GM18867 (cell line): ENCODE data around the gene TEX2.
"Not testable (repeated sequence)": the region's sequence is repeated elsewhere in the genome, so short reads cannot be mapped to it uniquely, and the experiment has no call there.

Experiments
- ATAC-seq: cut with Tn5 transposase; IDR thresholded peaks from one replicate; pipeline ENCODE4 v1.9.1; 2021; ENCODE audit warnings: mild to moderate bottlenecking, moderate library complexity; ENCODE audit not compliant: unreplicated experiment

The TEX2 gene

DNA sequence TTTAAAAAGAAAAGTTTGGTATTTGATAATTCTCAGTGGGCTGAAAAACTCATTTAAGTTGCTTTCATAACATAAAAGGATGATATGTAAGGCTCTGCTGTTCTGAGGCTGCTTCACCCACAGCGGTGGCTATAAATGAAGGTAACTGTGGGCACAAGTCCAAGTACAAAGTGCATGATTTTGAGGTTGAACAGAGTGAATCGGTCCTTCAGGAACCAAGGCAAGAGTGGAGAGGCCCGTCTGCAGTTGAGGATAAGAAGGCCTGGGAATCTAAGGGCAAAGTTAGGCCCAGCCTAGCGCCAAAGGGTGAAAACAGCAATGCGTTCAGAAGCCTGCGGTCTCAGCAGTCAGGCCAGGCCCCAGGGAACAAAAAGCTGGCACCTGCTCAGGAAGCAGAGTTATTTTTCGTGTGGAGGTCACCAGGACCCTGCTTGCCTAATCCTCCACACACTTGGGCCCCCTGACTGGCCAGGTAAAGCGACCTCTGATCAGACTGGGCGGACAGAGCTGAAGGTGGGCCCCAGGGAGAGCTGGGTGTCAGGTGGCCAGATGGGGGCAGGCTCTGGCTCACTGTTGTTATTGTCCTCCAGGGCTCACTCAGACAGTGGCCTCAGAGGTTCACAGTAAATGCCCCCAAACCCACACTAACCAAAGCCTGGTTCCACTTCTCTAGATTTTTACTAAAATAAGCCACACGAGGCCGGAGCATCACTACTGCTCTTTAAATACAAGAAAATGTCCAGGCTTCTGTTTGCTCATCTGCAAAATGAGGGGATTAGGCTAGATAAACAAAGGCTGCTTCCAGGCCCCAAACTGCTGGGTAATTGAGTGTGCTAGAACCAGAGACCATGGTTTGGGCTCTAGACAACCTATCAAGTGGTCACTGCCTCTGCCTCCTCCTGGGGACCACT, 46.5 kb downstream of the TEX2 start:
- ATAC-seq: no peak

DNA sequence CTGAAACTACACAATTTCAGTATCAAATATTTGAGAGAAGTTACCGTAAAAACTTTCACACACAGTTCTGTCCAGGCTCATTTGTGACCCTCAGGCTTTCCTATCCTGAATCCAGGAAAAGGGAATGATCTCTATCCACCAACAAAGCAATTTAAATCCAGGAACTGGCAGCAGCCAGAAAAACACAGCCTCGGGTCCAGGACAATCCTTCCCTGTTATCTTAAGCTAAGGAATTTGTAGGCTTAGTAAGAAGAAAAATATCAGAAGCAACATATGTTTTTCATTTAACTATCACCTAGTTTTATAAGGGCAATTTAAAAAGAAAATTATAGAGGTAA, 47.1 kb downstream of the TEX2 start:
- no peak for ATAC-seq

DNA sequence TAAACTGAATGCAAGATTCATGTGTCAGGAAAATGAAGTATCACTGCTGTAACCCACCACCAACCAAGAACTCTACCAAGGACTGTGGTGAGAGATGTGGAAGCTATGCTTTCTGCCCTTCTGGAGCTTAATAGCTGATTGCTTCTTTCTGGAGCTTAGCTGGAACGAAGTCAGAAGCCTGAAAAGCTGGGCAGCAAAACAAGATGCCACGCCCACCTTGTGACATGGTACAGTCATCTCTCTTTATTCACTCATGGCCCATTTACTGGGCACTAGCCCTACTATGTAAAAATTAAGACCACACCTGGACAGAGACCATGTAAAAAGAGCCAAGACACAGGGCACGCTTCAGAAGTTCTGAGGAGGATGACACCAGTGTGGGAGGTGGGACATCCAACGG, 48.1 kb downstream of the TEX2 start:
- no peak for ATAC-seq

DNA sequence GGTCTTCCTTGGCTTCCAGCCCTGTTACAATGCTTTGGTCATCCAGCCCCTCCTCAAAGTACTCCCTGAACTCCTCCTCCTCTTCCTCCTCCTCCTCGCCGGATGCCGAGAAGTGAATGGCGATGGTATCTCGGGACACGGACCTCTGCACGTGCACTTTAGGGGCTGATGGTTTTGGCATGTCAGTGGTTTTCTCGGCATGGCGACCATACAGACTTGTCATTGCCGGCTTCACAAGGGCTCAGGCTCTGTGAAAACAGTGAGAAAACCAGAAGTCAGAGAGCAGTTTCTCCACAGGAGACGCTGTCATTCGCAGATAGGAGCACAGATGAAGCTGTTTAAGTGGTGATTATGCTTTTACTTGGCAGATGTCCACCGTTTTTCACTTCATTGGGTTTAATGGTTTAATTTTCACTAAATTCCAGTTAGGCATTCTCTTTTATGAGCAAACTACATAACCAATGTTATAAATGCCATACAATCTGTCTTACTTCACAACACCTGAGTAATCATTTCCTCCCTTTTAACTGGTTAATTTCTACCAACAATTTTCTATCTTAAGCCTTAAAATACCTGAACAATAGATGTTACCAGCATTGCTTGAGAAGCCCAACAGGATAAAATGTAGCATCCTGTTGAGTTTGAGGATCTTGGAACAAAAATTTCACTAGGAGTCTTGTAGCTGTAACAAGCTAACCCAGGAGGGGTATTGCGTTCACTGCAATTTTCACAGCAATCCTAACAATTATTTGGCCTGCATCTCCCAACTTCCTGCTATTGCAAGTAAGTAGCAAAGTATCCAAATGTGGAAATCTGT, 48.9 kb downstream of the TEX2 start:
- no peak for ATAC-seq

DNA sequence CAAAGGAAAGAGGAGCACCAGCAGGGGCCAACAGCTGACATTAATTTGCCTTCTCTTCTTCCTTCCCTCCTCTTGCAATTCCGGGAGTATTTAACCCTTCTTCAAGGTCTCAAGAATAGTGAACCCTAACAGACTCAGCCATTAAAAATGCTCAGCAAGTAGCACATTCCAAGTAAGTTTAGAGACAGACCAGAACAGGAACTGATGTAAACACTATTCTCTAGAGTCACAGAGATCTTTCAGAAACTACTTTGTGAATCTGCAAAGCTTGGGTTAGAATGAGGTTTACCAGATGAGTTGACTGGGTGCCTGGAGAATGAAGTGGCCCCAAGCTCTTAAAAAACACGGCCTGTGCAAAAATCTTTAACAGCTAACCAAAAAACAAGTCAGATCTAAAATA, 50.9 kb downstream of the TEX2 start:
- ATAC-seq: no peak

DNA sequence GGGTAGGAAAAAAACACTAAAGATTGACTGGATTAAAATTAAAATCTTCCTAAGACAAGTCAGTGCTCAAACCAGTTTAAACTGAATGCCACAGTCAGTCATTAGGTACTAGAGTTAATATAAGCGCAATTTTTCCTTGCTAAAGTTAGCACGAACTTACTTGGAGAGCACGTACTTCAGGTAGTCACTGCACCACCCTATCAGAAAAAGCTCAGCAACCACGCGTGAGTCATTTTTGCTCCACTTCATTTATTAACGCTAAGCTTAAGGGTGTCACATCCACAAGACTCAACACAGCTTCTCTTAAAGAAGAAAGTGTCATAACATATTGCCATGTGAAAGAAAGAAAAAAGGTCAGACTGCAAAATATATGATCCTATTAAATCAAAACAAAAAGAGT, 53.1 kb downstream of the TEX2 start:
- ATAC-seq: no peak

DNA sequence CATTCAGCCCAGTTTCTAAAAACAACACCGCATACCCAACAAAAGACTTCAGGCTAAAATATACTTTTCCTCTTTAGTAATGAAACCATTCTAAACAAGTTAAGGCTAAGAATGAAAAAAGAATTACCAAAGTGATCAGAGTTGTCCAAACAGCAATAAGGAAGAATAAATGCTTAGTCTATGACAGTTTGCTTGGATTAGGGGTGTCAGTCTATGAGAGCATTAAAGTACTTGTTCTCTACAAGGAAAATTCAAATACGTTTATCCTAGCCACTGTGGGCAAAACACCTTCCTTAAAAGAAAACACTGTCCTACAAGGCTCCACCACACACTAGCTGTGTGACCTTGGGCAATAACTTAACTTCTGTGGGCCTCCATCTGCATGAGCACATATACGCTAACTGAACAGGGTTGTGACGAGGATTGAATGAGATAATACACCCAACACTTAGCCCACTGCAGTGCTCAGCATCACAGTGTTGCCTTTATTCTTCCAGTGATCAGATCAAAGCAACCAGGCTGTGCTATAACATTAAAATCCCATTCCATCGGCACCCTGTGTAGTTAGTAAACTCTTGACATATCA, 53.6 kb downstream of the TEX2 start:
- no peak for ATAC-seq

DNA sequence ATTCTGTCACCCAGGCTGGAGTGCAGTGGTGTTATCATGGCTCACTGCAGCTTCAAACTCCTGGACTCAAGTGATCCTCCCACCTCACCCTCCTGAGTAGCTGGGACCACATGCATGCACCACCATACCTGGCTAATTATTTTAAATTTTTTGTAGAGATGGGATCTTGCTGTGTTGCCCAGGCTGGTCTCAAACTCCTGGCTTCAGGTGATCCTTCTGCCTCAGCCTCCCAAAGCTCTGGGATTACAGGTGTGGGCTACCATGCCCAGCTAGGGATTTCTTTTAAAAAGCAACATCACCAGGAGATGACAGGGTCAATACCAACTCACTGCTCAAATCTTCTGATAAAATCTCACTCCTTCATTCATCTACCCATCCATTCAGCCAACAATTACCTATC, 54.4 kb downstream of the TEX2 start:
- not testable (repeated sequence) for ATAC-seq

DNA sequence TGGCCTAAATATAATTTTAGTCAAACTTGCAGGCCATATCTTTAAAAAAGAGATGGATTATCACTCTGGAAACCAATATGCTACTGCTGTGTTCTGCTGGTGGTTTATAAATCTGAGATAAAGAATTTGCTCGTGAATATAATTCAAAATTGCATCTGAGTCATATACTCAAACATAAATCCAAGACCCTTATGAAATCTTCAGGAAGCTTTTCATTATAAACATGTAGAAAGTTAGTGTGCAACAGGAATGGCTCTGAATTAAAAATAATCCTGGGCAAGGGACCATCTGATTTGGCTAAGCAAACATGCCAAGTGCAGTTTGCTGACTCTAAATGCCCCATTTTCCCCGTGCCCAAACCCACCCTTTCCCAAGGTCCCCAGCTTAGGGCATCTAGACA, 57.3 kb downstream of the TEX2 start:
- ATAC-seq: no peak

DNA sequence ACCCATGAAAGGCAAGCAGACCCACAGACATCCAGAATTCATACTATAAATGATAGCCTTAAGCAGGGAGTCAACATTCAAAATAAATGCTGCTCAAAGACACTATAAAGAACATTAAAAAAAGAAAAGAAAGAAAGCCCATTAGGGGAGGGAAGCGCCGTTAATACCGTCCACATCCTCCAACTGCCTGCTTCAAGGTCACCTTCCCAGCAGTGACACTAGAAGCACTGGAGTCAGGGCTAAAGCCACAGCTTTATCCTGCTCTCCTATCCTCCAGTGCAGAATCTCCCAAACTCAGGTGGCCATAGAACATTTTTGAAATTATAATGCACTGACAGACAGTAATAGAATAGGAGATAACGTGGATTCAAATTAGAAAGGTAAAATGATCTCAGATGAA, 59.4 kb downstream of the TEX2 start:
- ATAC-seq: no peak

DNA sequence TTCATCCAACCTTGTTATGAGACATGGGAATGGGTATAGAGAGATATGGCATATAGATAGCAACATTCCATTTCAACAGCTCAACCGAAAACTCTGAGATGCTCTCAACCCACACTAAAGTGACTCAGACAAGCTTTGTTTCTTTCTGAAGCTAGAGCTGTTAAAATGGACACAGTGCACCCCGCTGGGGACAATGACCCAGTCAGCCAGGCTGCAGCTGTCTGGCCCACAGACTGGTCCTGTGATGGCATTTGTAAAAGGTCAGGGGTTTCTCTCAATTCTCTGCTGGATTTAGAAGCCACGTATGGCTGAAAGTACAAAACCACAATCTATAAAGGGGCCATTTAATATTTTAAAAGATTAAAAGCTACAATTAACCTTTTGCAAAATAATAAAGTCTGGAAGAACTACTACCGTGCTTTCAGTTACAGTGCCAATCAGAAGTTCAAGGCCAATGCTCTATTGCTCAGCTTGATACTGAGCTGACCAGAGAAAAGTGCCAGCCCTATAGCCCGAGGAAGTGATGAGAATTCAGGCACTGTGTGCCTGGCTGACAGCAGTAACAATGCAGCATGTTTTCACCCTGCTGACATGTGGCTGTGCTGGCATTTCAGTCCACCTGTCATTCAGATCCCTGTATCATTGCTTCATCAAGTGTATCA, 60.2 kb downstream of the TEX2 start:
- ATAC-seq: no peak

DNA sequence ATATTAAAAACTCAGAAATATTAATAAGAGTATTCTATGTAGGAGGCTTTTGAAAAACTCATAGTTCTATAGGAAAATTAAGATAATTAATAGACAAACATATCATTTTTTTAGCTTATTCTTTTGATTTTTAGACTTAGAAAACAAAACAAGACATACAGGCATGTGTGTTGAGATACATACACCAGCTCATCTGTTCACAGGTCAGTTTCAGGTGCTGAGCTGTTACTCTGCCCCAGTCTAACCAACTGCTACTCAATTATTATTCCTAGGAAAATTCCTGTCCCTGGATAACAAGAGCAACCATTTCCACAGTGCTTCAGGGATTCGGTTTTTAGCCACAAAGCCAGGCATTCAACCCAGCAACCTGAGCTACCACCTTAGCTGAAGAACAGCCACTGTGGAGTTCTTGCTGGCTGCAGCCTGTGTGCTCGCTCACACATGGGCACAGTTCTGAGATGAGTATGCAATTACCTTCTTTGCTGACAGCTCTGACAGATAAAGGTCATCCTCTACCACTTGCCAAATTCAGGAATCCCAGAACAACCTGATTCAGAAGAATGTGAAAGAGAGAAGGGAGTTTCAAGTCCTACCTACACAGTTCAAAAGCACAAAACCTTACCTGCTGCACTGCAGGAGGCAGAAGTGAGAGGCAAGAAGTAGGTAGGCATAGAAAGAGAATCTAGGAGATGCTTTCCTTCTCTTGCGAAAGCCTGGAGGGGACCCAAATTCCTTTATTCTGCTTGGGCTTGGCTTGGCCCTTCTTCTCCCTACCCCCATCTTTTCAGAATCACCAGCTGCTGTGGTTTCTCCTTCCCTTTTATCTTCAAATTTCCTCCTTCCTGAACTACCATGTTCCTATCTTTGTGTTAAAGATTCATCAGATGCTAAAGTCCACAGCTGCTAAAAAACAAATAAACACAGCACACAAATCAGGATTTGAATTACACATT, 62.7 kb downstream of the TEX2 start:
- ATAC-seq: no peak

DNA sequence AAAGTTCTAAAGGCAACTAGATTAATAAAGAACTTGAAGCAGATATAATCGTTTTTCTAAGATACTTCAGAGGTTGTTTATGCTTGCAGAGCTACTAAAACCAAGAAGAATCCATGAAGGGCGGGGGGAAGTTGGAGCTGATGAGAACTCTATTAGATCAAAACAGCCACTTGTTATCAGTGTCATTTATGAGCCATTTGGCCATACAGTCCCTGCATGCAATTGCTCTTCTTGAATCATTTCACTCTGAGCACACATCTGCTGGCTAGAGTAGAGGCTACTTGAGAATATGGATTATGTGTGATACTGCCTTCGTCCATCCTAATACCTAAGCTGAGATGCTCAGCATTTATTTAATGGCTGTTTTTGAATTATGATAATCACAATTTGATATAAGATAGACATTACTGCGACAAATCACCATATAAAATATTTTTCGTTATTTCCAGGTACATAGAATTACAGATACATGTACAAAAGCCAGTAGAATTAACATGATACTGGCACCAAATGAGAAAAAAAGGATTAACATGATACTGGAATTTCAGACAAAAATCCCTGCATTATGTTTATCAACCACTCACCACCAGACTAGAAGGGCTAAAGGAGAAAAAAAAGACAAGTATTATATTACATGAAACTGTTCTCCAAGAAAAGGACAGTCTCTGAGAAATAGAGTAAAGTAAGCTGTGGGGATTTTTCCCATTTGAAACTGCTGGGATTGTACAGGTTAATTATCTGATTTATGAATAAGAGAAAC, 64.5 kb downstream of the TEX2 start:
- no peak for ATAC-seq

DNA sequence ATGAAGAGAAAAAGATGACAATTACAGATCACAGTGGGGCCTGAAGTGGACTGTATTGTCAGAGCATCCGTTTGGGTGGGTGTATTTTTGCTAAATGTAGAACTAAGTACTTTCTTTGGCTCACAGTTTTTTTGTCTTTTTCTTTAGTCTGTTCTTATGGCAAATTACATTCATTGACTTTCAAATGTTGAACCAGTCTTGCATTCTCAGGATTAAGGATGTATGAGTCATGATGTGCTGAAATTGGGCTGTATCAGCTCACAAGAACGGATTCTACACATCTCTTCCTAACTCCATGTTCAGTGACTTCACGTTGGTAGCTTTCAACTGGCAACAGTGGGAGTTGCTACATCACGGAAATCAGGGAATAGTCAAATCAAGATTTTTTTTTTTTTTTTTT, 66.5 kb downstream of the TEX2 start:
- ATAC-seq: no peak

DNA sequence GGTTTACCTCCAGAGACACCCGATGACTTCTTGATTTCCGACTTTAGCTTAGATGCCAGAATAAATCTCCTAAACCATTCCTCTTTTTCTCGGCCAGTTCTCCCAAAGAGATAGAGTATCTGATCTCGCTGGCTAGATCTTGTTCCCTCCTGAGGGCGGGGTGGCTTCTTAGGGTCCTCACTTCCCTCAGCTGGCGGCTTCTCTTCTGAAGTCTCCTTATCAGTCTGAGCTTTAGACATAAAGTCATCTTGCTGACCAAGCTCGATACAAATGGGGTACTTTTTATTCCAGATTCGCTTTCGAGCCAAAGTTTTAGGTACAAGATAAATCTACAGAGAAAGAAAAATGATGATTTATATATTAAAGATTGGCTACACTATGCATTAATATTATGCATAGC, 69.5 kb downstream of the TEX2 start:
- ATAC-seq: no peak

DNA sequence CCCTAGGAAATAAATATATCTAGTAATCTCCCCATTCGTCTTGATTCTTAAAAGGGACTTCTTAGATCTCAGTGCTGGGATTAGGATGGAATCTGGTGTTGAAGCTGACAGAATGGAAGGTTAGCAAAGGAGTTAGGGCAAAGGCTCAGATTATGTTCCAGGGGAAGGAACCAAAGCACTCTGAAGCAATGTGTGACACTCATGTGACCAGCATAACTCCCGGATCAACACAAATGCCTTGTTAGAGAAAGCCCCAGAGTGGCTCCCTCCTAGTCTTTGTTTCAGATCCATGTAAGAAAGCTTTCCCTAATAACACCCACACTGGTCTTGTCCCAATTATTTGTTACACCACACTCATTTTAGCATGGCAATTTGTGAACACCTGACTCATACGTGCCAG, 70.5 kb downstream of the TEX2 start:
- ATAC-seq: no peak

DNA sequence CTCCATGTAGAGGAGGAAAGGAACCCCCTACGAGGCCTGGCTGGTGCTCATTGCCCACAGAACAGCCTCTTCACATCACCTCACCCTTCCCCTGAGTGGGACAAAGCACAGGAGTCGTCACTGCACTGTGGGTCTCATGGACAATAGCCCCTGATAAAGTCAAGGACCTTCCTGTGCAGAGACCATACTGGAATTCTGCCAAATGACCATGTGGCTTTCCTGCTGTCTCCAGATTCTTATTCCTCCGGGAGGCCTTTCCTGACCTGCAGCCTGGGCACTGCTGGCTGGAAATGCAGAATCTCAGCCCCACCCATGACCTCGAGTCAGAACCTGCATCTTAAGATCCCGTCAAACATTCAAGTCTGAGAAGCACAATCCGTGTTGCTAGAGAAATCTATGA, 72.6 kb downstream of the TEX2 start:
- ATAC-seq: no peak

DNA sequence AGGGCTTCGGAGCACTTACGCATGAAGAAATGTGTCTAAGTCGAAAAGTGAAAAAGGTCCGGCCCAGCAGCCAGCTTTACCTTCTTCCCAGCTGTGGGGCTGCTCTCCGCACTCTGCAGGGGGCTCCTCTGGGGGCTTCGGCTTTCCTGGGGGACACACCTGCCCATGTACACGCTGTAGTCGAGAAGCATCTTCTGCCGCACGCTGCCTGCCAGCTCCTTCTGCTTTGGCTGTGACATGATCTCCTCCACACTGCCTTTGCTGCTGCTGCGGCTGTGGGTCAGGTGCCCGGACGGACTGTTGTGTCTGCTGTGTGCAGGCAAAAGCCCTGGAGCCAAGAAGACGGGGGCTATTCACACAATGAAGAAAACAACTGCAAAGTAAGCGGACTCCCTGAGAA, 75.0 kb downstream of the TEX2 start:
- ATAC-seq: no peak

DNA sequence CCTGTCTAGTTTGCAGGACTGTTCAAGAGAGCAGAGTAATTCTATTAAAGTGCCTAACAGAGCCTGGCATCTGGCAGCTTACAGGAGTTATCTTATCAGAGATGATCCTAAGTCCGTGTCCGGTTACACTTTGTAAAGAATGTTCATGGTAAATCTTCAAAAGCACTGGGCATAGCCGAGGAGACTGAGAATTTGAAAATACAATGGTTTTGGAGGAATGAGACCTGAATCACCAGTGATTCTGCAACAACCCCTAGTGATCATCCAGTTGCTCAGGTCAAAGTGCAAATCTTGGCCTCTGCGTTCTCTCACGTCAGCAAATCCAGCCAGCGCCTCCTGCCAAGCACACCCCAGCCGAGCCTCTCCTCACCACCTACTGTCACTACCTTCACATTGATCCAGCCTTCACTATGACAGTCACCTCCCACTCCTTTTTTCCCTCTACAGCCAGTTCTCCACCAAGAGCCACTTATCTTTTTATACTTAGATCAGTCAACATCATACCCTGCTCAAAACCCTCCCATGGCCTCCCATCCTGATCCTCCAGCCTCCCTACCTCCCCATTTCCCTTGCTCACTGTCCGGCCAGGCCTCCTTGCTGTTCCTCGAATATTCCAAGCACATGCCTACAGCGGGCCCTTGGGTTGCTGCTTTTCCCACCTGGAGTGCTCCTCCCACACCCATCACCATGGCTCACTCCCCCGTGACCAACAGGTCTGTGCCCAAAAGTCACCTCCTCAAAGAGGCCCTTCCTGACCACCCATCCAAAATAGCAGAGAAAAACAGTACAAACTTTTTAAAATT, 75.8 kb downstream of the TEX2 start:
- ATAC-seq: no peak
